ENCODE results near the gene XXYLT1. TPM values are rescaled to one million over a fixed set of nuclear protein-coding genes. Genes with fewer than 3 reads are reported as not detected.
A peak's percentile ranks its signal among the peaks of the same experiment; 100 is the strongest.

Gene XXYLT1
- total and polyA plus RNA-seq, 9 of the 15 experiments (the other 6 are each of a cell fraction or from before 2014, with no cell fraction given): 1.9 to 18.9 (median 15.0) TPM

- no peak for TF ChIP-seq ELK1 (CRISPR knock-in tag; IDR thresholded peaks at IDR 0.05)
- peak; percentile 27 for TF ChIP-seq SMAD1 (IDR thresholded peaks at IDR 0.05; ENCODE audit: low read depth, low read length, partially characterized antibody)
- TF ChIP-seq LARP7 (IDR thresholded peaks at IDR 0.05): no peak
- no peak for TF ChIP-seq RFX7 (CRISPR knock-in tag; IDR thresholded peaks at IDR 0.05)
- TF ChIP-seq SMARCA5 (IDR thresholded peaks at IDR 0.05): no peak
- no peak for TF ChIP-seq ZEB2 (IDR thresholded peaks at IDR 0.05)
- no peak for TF ChIP-seq NR1H2 (CRISPR knock-in tag; IDR thresholded peaks at IDR 0.05)
- TF ChIP-seq TBP (optimal IDR thresholded peaks at IDR 0.05; ENCODE audit: low read depth, low read length): no peak
- TF ChIP-seq ZNF318 (IDR thresholded peaks at IDR 0.05; ENCODE audit: borderline replicate concordance in 1 of 2, low read depth in 1 of 2): no peak
- TF ChIP-seq BRD4 (IDR thresholded peaks at IDR 0.05): peak; percentile 84; the same call in 1 of the 2 replicates
- TF ChIP-seq ZZZ3 (IDR thresholded peaks at IDR 0.05): no peak
- peak; percentile 68; the same call in 1 of the 2 replicates for TF ChIP-seq ATF7 (IDR thresholded peaks at IDR 0.05)
- no peak for TF ChIP-seq ZSCAN29 (IDR thresholded peaks at IDR 0.05)
- no peak for TF ChIP-seq ZNF146 (CRISPR knock-in tag; IDR thresholded peaks at IDR 0.05; ENCODE audit: unreplicated experiment)
- no peak for TF ChIP-seq SMAD2 (IDR thresholded peaks at IDR 0.05; ENCODE audit: low read depth, low read length)
- no peak for TF ChIP-seq TOE1 (IDR thresholded peaks at IDR 0.05; ENCODE audit: borderline replicate concordance)
- no peak for TF ChIP-seq TOE1 (CRISPR knock-in tag; IDR thresholded peaks at IDR 0.05; ENCODE audit: borderline replicate concordance, low read depth)
- TF ChIP-seq ZKSCAN3 (CRISPR knock-in tag; IDR thresholded peaks at IDR 0.05): no peak; the same call in 1 of the 2 replicates
- no peak for TF ChIP-seq ARID2 (IDR thresholded peaks at IDR 0.05)
- peak; percentile 77 for TF ChIP-seq ETV1 (tag; conservative IDR thresholded peaks at IDR 0.05; ENCODE audit: low read depth)
- TF ChIP-seq SMARCC2 (IDR thresholded peaks at IDR 0.05; ENCODE audit: low read depth): no peak
These were observed 11.3 kb downstream of the XXYLT1 start (continued) for GRCh38 chr3:195259475-195260279.

Data from K562 (cell line).